ENCODE results near the gene GOT2.
"Not testable (repeated sequence)": the region's sequence is repeated elsewhere in the genome, so short reads cannot be mapped to it uniquely, and the experiment has no call there.

DNA sequence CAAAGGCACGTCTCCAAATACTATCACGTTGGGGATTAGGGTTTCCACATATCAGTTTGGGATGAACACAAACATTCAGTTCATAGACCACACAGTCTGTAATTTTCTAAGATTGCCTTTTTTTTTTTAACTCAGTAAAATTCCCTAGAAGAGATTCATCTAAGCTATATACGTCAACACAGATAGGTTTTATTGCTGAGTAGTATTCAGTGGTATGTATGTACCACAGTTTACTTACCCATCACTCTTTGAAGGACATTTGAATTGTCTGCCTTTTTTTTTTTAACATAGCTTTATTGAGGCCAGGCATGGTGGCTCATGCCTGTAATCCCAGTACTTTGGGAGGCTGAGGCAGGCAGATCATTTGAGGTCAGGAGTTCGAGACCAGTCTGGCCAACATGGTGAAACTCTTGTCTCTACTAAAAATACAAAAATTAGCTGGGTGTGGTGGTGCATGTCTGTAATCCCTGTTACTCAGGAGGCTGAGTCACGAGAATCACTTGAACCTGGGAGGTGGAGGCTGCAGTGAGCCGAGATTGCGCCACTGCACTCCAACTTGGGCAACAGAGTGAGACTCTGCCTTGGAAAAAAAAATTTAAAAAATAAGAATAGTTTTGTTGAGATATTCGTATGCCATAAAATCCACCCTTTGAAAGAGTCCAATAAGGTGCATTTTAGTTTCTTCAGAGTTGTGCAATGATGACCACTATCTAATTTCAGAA lies 47.0 kb downstream of the GOT2 start:
- not testable (repeated sequence) for TF ChIP-seq CTCF (IDR thresholded peaks at IDR 0.05); BHLHE40 (IDR thresholded peaks at IDR 0.05; ENCODE audit: low read depth, low read length); CBX8 (IDR thresholded peaks at IDR 0.05); RAD21 (conservative IDR thresholded peaks at IDR 0.05 in 1 of 2, IDR thresholded peaks at IDR 0.05 in 1 of 2); POLR2A (IDR thresholded peaks at IDR 0.05; ENCODE audit: low read length); CBX2 (IDR thresholded peaks at IDR 0.05; ENCODE audit: borderline replicate concordance, low read depth)
- peak in 1 of 2 experiments; percentile 53; a peak in 1 of 4 replicates for TF ChIP-seq CEBPB (IDR thresholded peaks at IDR 0.05)

Measured in A549 (cell line).